Stimulated activated CD4-positive, alpha-beta T cell treated with anti-CD3 and anti-CD28 coated beads, Interleukin-2, amount 100 ng/mL, for 48 hours (primary cell): ENCODE results near the gene HDAC4.

Experiments
- DNase-seq, 2 donors: peaks; one replicate each; pipeline ENCODE4 v3.0.0-alpha.2; 2020

Gene HDAC4

GRCh38 chr2:239033801-239034560, 366.8 kb downstream of the HDAC4 start:
- no peak for DNase-seq

DNA sequence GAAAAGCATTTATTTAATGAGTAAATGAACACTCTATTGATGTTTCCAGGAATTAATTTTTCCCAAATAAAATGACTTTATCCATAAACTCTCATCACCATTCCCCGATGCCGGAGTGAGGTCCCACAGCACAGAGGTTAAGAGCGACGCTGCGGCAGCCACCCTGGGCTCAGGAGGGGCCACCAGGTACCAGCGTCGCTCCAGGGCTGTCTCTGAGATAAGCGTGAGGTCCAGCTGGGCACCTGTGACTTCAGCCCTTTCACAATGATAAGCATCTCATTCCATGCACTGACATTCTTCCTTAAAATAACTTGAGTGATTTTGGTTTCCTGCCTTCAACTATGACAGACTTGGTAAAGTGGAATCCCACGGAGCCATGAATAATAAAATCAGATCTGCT, 370.9 kb downstream of the HDAC4 start:
- DNase-seq, result no peak

GRCh38 chr2:239028253-239028619, 372.6 kb downstream of the HDAC4 start:
- DNase-seq, result no peak

DNA sequence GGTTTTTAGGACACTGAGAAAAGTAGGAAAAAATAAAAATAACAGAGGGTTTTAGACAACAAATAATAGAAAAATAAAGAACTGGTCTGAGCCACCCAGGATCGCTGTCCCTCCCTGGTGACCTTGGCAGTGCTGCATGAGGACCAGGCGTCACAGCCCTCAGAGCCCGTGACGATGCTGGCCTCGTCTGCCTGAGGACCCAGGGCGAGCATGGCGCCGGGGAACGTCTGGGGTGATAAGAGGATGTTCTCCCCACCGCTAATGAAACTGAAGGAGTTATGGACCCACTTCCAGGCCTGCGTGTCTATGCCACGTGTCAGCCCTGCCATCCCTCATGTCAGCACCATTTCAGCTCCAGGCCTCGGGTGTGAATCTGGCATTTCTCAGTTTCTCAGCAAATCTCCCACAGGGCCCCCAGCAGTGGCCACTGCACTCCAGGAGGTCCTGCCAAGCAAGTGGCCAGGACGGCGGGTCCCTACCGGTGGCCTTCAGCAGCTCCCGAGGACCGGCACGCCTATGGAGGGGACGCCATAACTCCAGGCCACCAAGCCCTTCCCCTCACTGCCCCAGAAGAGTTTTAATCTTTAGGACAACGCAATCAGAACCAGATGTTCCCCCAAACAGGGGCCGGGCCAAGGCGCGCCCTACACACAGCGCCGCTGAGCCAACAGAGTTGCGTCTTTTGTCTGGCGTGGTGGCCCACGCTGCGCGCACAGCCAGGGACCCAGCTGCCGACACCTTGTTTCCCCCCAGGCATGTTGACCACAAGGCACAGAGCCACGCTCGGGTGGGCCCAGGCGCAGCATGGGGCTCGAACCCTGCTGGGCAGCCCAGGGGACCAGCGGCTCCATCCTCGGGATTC, 373.2 kb downstream of the HDAC4 start:
- no peak for DNase-seq

GRCh38 chr2:239026711-239027361, 374.0 kb downstream of the HDAC4 start:
- no peak for DNase-seq

GRCh38 chr2:239025951-239026461, 374.8 kb downstream of the HDAC4 start:
- DNase-seq, result no peak

DNA sequence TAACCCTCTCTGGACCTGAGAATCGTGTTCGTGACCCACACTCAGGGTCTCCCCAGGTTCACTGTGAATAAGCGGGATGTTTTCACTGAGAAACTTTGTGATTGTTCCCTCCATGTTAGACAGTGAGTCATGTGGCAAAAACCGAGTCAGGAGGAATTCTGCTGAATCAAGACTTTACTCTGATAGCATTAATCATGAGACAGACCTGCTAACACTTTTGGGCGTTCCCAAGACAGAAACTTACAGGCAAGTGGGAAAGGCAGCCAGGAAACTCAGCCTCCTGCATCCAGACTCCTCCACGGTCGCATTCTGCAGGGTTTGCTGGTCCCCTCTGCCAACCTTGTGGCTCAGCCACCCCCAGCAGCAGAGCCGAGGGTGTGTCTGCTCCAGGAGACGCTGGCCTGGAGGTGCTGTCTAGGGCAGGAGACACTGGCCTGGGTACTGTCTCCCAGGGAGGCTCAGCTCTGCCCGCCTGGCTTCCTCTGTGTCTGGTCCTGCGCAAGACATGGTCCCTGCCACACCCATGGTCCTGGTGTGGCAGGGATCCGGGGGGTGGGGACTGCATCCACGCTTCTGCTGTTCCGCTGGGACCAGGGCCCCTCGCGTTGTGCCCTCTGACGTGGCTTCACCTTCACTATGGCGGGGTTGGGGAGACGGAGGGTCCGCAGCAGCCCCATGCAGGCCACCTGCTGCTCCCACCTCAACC, 375.6 kb downstream of the HDAC4 start:
- DNase-seq, result no peak

GRCh38 chr2:239024226-239024625, 376.6 kb downstream of the HDAC4 start:
- DNase-seq, result no peak

DNA sequence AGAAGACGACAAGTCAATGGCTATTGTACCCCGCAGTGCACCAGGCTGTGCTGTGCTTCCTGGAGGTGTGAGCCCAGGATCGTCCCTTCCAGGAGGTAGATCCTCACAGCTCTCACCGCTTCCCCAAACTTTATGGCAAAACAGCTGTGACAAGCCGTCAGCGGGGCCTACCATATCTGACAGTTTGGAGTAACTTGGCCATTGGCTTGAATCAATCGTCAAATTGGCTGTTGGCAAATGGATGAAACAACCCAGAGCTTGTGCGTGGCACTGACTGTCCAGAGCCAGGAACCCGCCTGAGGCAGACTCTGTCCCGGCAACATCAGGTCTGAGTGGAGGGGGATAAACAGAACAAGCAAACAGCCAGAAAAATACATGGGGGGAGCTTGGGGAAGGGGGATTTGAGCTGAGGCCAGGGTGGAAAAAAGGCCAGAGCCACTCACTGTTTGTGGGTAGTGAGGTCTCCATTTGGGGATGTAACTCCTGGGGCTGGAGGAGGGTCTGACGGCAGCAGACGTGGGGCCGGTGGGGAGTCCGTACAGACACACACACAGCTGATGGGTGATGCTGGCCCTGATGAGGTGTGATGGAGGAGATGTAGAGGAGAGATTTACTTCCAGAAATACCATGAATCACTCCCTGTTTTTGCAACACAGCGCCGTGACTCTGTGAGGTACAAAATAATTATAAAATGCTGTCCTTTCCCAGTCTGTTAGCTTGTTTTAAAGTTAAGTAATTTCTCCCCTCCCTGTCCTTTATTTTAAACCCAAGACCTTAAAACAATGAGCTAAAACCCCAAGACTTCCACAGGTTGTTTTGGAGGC, 378.2 kb downstream of the HDAC4 start:
- DNase-seq, result no peak

DNA sequence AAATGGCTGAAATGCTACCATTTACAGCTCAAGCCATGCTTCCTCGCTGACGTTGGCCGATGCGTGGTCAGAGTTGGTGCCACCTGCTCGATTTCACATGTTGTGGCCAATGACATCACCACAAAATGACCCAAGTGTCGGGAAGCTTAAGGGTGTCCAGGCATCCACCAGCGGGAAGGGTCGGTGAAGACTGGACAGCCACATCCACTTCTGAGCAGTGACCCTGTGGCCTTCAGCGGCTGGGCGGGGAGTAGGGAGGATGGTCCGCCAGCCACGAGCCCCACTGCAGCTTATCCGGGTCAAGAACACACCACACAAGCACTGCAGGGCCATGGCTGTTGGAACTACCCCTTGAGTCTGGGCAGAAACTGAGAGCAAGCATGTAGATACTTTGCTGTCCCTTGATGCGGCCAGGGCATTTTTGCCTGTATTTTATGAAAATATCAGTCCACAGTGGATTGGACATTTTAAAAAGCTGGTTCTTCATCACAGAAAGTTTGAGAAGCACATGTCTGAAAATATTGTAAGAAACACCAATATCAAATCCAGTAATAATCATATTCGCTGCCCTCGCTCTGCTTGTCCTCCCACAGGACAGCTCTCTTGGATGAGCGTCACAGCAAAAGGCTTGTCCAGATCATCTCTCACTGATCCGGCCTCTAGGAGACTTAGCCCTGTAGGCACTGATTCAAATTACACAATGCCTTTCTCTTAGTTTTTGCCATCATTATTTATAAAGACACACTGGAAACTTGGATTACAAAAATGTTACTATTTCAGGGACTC, 379.0 kb downstream of the HDAC4 start:
- no peak for DNase-seq

GRCh38 chr2:239021224-239021623, 379.6 kb downstream of the HDAC4 start:
- DNase-seq, result no peak

DNA sequence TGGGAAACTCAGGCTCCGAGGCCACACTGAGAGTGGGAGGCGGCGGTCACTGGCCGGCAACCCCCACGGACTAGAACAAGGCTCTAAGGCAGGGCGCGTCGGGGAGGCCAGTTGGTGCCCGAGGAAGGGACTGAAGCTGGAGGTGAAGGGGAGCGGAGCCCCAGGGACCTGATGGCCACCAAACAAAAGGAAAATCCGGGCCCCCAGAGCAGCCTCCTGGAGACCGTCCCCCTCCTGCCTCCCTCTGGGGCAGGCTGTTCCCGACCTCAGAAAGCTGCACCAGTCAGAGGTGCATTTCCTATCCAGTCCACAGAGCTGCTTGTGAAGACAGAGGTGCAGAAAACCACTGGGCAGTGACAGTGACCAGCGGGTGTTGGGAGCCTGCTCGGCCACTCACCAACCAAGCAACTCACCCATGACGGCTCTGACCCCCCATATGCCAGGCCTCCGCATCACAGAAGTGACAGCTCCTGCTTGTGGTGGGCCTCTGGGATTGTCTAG, 380.2 kb downstream of the HDAC4 start:
- no peak for DNase-seq

- no peak for DNase-seq
Measured at GRCh38 chr2:239019183-239019581, 381.6 kb downstream of the HDAC4 start.

- DNase-seq, result no peak
Measured at GRCh38 chr2:239018271-239019182, 382.3 kb downstream of the HDAC4 start.

GRCh38 chr2:239017491-239018098, 383.2 kb downstream of the HDAC4 start:
- no peak for DNase-seq

DNA sequence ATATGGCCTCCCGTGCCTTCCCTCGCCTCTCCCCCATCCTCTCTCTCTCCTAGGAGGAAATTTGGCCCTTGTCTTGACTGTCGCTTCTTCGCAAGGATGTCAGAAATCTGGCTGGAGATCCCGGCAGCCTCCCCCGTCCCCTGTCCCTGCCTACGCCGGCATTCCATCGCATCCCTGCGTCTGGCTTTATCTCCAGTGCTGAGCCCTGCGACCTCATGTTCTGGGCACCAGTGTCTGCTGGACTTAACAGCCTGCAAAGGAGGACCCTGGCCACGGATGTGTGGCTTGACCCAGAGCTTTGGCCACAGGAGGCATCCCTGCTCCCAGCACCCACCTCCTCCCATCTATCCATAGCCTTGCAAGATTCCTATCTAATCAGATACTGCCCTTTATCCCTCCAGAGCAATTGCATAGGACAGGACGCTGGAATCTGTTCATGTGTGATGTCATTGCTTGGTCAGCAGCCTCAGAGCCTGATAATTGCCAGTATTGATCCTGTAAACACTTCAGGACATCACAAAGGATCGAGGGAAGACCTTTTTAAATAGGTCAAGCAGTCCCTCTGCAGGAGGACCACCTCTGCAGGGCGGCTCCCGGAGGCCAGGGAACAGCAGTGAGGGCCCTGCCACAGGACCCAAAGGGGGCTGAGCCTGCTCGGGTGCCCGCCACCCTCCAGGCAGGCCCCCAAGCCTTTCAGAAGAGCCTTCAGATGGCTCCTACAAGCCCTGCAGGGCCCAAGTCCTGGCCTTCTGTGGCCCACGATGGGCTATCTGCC, 384.7 kb downstream of the HDAC4 start:
- DNase-seq, result no peak

DNA sequence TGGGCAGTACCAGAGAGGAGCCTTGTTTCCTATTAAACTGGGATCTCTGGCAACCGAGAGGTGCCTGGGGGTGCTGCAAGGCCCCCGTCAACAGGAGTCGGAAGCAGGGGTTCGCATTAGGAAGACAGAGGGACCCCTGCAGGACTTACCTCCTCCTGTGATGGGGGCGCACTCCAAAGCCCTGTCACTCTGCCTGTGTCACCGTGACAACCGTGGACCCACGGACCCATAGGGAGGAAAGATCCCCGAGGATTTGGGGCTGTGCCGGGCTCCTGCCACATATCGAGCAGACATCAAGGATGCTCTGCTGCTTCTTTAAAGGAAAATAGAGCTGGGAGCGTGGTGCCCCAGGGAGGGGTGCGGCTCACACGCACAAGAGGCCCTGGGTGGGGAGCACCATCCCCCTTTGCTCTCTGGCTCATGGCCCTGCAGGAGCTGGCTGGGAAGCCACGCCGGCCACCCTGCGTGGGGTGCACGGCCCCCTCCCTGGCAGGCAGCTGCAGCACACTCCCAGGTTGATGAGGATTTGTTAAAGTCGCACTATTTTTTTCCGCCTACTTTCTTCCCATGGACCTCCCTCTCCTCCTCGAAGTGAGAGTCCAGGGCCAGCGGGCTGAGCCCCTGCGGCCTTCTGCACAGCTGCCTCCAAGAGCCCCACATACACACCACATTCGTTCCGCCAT, 385.5 kb downstream of the HDAC4 start:
- DNase-seq, result no peak
